ENCODE data around the gene BABAM2.
"Not testable (repeated sequence)": the region's sequence is repeated elsewhere in the genome, so short reads cannot be mapped to it uniquely, and the experiment has no call there.

Gene BABAM2

GRCh38 chr2:27954221-27954673 is 63.7 kb downstream of the BABAM2 start:
- no peak for DNase-seq

GRCh38 chr2:27954771-27955383 is 64.3 kb downstream of the BABAM2 start:
- DNase-seq, result peak; percentile 48

GRCh38 chr2:27955384-27956161 is 65.0 kb downstream of the BABAM2 start:
- no peak for DNase-seq

GRCh38 chr2:27956888-27957287 is 66.4 kb downstream of the BABAM2 start:
- no peak for DNase-seq

- DNase-seq, result no peak
Measured at GRCh38 chr2:27958711-27959378, 68.3 kb downstream of the BABAM2 start.

GRCh38 chr2:27959496-27959895 is 69.0 kb downstream of the BABAM2 start:
- no peak for DNase-seq

GRCh38 chr2:27960237-27960912 is 69.8 kb downstream of the BABAM2 start:
- DNase-seq, result peak; percentile 23

GRCh38 chr2:27962006-27962405 is 71.5 kb downstream of the BABAM2 start:
- no peak for DNase-seq

GRCh38 chr2:27963472-27963871 is 72.9 kb downstream of the BABAM2 start:
- no peak for DNase-seq

- no peak for DNase-seq
Measured at GRCh38 chr2:27964067-27964466, 73.5 kb downstream of the BABAM2 start.

- peak; percentile 65 for DNase-seq
Measured at GRCh38 chr2:27965841-27966240, 75.3 kb downstream of the BABAM2 start.

GRCh38 chr2:27966466-27966865 is 75.9 kb downstream of the BABAM2 start:
- no peak for DNase-seq

GRCh38 chr2:27967076-27967475 is 76.5 kb downstream of the BABAM2 start:
- DNase-seq, result no peak

- not testable (repeated sequence) for DNase-seq
Measured at GRCh38 chr2:27968045-27968444, 77.5 kb downstream of the BABAM2 start.

- DNase-seq, result not testable (repeated sequence)
Measured at GRCh38 chr2:27968957-27969356, 78.4 kb downstream of the BABAM2 start.

- DNase-seq, result no peak
Measured at GRCh38 chr2:27972311-27972710, 81.8 kb downstream of the BABAM2 start.

- no peak for DNase-seq
Measured at GRCh38 chr2:27973592-27973991, 83.1 kb downstream of the BABAM2 start.

GRCh38 chr2:27976308-27976707 is 85.8 kb downstream of the BABAM2 start:
- DNase-seq, result no peak

- no peak for DNase-seq
Measured at GRCh38 chr2:27977731-27978312, 87.3 kb downstream of the BABAM2 start.

GRCh38 chr2:27978761-27979160 is 88.2 kb downstream of the BABAM2 start:
- not testable (repeated sequence) for DNase-seq

- no peak for DNase-seq
Measured at GRCh38 chr2:27980242-27980641, 89.7 kb downstream of the BABAM2 start.

GRCh38 chr2:27984153-27984552 is 93.6 kb downstream of the BABAM2 start:
- DNase-seq, result no peak

GRCh38 chr2:27988306-27988705 is 97.8 kb downstream of the BABAM2 start:
- no peak for DNase-seq
